Mesangial cell (primary cell): ENCODE results near the gene PHF2. TPM values are rescaled to one million over a fixed set of nuclear protein-coding genes. Genes with fewer than 3 reads are reported as not detected.

Experiments used
- total RNA-seq: library from RNA; depleted of rRNA; stranded (reverse); fragments of >200 nt; gene quantifications from 2 replicates; pipeline ENCODE4 v1.2.3, GENCODE V29; 2015

PHF2 gene
- total RNA-seq = 13.2 and 15.3 TPM in 2 replicates

GRCh38 chr9:93576258-93577077, at the start of gene PHF2:
PHF2 (plus strand) TSS chr9:93576584; CDS start chr9:93576774, 190 bp downstream.

Other genes with a start within 250 kb of the PHF2 start
- 78.7 and 84.4 TPM in 2 replicates for gene FAM120A, start 124.9 kb upstream of the PHF2 start, total RNA-seq
- 26.2 and 29.8 TPM in 2 replicates for gene FAM120AOS, start 123.0 kb upstream of the PHF2 start, total RNA-seq